Pulmonary artery endothelial cell (primary cell): Measurements from ENCODE around the gene KIRREL3. TPM values are rescaled to one million over a fixed set of nuclear protein-coding genes. Genes with fewer than 3 reads are reported as not detected.

Source experiments
- DNase-seq: peaks from one replicate; pipeline ENCODE4 v3.0.0-alpha.2; 2011; ENCODE audit warnings: low read depth, low spot score
- total RNA-seq: library from RNA; depleted of rRNA; stranded (reverse); fragments of >200 nt; gene quantifications from 2 replicates; pipeline ENCODE4 v1.2.3, GENCODE V29; 2014

Gene KIRREL3
- total RNA-seq, 1 donor from 2014 or later, result not detected

DNA sequence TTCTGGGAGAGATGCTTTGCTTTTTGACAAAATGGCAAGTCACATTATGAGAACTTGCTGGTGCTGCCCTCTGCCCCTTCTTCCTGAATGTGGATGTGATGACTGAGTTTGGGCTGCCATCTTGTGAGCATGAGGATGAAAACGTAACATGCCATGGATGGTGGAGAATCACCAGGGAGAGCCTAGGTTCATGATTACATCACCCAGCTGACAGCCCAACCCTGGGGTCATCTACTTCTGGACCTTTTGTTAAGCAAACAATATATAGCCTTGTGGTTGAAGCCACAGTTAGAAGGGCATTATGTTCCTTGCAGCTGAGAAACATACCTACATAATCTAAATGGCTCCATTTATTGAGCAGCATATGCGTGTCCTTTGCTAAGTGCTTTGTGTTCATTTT, 321.5 kb downstream of the KIRREL3 start:
- DNase-seq, result no peak

DNA sequence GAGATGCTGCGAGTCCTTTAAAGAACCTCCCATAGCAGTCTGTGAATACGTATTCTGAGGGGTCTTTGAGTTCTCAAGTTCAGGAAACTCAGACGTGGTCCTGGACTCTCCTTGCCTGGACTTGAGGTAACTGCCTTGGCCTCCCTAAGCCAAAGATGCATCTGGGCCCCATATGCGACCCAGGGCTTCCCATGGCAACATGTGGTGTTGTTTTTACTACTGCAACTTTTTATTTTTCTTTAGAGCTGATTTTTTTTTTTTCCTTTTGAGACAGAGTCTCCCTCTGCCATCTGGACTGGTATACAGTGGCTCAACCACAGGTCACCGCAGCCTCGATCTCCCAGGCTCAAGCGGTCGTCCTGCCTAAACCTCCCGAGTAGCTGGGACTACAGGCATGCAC, 324.0 kb downstream of the KIRREL3 start:
- DNase-seq, result no peak

- no peak for DNase-seq
These were observed 327.3 kb downstream of the KIRREL3 start for GRCh38 chr11:126673319-126673718.

DNA sequence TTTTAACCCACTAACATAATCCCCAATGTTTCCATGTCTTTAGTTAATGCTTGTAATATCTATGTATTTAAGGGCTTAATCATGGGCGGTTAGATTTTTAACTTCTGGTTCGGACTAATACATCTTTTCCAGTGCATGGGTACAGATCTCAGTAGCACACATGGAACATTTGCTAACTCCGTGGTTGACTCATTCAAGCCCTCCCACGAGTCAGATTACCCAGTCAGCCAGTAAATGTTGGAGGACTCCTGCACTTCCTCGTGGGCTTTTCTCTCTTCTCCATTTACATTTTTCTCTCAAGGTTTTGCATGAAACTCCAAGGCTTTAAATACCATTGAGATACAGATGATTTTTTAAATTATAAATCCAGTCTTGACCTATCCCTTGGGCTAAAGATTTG, 331.2 kb downstream of the KIRREL3 start:
- no peak for DNase-seq

DNA sequence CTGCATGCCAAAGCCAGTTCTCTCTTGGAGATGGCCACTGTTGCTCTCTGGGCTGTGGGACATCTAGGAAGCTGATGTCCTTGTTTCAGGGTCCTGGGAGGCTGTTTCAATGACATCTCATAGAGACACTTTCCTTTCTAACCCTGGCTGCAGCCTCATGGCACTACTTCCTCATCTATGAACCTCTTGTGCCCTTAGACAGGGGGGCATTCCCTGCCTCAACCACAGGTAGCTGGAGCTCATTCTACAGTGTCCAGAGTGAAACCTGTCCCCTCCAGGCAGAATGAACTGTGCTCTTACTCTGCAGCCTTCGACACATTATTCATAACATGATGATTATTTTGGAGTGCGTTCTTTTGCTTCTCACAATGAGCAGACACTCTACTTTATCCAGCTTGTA, 335.9 kb downstream of the KIRREL3 start:
- no peak for DNase-seq

GRCh38 chr11:126663749-126664592, 336.6 kb downstream of the KIRREL3 start:
- no peak for DNase-seq

GRCh38 chr11:126662035-126662790, 338.4 kb downstream of the KIRREL3 start:
- DNase-seq, result no peak

DNA sequence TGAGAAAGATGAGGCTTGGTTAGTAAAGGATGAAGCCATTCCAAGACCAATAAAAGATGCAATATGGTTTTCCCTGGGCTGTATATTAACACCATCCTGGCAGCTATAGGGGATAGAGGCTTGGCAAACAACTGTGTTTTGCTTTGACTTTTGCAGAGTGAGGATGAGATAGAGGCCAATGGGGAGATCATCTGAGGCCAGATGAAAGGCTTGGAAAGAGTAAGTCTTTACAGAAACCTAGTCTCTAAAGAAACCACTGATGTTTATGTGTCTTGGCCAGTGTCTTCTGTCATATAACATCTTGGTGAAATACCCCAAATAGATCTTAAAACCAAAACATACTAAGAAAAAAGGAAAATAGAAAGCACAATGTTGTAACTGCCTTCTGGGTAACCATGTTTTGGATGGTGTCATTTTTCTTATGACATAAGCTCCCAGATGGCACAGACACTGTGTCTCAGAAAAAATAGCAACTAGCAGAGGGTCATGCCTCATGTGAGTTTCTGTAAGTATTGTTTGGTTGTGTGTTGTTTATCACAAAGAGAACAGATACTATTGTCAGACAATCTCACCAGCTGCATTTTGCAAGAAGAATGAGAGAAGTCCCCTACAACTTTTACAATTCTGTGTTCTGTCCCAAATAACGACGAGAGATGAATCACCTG, 339.7 kb downstream of the KIRREL3 start:
- DNase-seq, result no peak

GRCh38 chr11:126660321-126660720, 340.2 kb downstream of the KIRREL3 start:
- DNase-seq, result no peak

GRCh38 chr11:126658306-126659056, 342.1 kb downstream of the KIRREL3 start:
- DNase-seq, result no peak

DNA sequence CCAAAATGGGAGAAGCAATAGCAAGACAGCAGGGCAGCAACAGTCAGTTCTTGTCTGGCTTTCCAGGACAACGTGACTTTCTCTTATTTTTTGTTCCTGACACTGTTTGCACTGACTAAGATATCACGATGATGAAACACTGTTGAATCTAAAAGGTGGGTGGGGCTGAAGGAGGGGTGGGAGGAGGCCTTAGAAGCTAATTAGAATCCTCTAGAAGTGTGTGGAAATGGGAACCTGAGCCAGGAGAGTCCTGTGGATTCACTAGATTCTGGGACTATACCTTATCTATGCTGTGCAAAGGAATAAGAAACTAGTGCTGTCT, 344.8 kb downstream of the KIRREL3 start:
- DNase-seq, result no peak

GRCh38 chr11:126654886-126655806, 345.4 kb downstream of the KIRREL3 start:
- DNase-seq, result no peak

- no peak for DNase-seq
These were observed 347.5 kb downstream of the KIRREL3 start for GRCh38 chr11:126653040-126653439.

- DNase-seq, result no peak
These were observed 352.8 kb downstream of the KIRREL3 start for GRCh38 chr11:126647735-126648134.

DNA sequence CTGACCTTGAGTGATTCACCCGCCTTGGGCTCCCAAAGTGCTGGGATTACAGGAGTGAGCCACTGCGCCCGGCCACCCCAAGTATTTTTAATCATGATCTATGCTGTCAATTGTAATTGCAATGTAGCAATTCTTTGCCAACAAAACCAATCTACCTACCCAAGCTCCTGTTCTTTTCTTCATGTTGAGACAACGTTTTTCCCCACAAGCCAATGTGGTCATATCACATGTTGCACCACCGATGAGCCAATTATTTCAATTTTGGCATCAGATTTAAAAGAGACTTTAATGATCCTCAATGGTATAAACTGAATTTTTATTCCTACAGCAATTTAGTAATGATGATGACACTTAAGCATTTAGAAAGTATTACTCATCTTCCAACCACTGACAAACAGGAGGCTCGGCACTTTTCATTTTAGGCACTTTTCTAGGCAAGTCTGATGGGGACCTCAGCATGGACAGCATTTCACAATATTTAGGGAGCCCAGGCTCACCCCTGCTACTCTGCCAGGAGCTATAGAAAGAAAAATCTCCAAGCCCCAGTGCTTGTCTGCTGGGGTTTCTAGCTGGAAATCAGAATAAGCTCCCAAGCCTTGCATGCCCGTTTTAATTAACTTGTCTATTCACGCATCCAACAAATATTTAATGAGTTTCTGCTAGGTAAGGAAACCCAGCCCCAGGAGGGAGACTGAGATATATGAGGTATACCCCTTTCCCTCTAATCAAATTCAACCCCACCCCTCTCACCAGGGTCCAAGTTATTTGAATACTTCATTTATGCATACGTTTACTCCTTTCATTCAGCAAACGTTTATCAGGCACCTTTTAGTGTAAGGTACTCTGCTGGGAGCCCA, 353.6 kb downstream of the KIRREL3 start:
- no peak for DNase-seq

DNA sequence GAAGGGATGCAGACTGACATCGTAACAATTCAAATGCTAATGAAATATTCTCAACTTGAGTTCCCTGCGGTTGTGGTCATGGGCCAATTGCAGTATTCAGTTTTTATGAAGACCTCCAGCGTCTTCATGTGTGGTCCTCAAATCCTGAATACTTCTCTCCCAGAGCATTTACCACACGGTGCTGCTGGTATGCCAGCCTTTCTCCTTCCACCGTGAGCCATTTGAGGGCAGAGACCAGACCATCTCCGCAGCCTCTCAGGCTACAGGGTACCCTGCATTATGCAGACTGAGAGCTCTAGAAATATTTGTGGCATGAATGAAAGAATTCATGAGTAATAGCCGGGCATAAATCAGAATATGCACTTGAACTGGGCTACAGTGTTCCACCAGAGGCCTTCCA, 355.4 kb downstream of the KIRREL3 start:
- DNase-seq, result no peak

- DNase-seq, result no peak
These were observed 360.4 kb downstream of the KIRREL3 start for GRCh38 chr11:126640186-126640585.

GRCh38 chr11:126639692-126640091, 360.9 kb downstream of the KIRREL3 start:
- no peak for DNase-seq

- DNase-seq, result no peak
These were observed 361.9 kb downstream of the KIRREL3 start for GRCh38 chr11:126638648-126639047.

DNA sequence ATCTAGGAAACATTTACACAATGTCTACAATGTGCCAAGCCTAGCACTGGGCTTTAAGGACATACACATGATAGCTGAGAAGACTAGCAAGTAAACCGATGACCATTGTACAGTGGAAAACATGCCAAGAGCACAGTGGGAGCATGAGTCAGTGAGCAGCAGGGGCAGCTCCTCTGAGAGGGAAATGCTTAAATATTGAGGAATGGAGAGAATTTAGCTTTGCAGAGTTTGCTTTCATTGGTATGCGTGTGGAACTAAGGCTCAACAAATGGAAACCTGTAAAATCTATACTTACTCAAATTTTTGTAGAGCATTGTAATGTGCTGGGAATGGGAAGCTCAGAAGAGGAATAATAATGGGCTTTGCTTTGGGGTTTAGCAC, 362.8 kb downstream of the KIRREL3 start:
- DNase-seq, result no peak
